RWPE2 (cell line): Measurements from ENCODE around the gene TYW5.
"Not testable (repeated sequence)": the region's sequence is repeated elsewhere in the genome, so short reads cannot be mapped to it uniquely, and the experiment has no call there.

Experiments
- ATAC-seq: fragments of 200-7000 bp; cut with Tn5 transposase; 3 replicates; pipeline ENCODE4 v1.9.1; 2021; ENCODE audit warnings: low read depth
- DNase-seq: peaks from one replicate; pipeline ENCODE4 v3.0.0-alpha.2; 2020; ENCODE audit warnings: low spot score
- H3K27ac ChIP-seq: fragments of 450-650 bp; 2 replicates; pipeline ENCODE4 v1.5.1; 2017; ENCODE audit warnings: mild to moderate bottlenecking; ENCODE audit not compliant: poor library complexity, severe bottlenecking
- H3K27me3 ChIP-seq: fragments of 250-450 bp; sonication (Bioruptor Pico); 2 replicates; pipeline ENCODE4 v1.5.1; 2021; ENCODE audit warnings: mild to moderate bottlenecking, moderate library complexity; ENCODE audit not compliant: insufficient read depth, poor library complexity, severe bottlenecking
- H3K36me3 ChIP-seq: fragments of 250-450 bp; sonication (Bioruptor Pico); 2 replicates; pipeline ENCODE4 v1.5.1; 2020; ENCODE audit warnings: low read depth, mild to moderate bottlenecking, moderate library complexity
- H3K4me1 ChIP-seq: fragments of 250-450 bp; sonication (Bioruptor Pico); 2 replicates; pipeline ENCODE4 v1.5.1; 2021; ENCODE audit warnings: mild to moderate bottlenecking, moderate library complexity; ENCODE audit not compliant: insufficient read depth, poor library complexity, severe bottlenecking
- H3K4me3 ChIP-seq: fragments of 250-450 bp; sonication (Bioruptor Pico); 2 replicates; pipeline ENCODE4 v1.5.1; 2021; ENCODE audit warnings: mild to moderate bottlenecking, moderate library complexity; ENCODE audit not compliant: severe bottlenecking
- H3K9me3 ChIP-seq: fragments of 250-450 bp; sonication (Bioruptor Pico); 2 replicates; pipeline ENCODE4 v1.5.1; 2021; ENCODE audit warnings: mild to moderate bottlenecking, moderate library complexity; ENCODE audit not compliant: severe bottlenecking
- TF ChIP-seq, protein P1 (sequence below): fragments of 450-650 bp; IDR thresholded peaks from one replicate; pipeline ENCODE4 v1.5.1; 2017; ENCODE audit warnings: mild to moderate bottlenecking, moderate library complexity; ENCODE audit not compliant: poor library complexity, severe bottlenecking

TYW5 gene

DNA sequence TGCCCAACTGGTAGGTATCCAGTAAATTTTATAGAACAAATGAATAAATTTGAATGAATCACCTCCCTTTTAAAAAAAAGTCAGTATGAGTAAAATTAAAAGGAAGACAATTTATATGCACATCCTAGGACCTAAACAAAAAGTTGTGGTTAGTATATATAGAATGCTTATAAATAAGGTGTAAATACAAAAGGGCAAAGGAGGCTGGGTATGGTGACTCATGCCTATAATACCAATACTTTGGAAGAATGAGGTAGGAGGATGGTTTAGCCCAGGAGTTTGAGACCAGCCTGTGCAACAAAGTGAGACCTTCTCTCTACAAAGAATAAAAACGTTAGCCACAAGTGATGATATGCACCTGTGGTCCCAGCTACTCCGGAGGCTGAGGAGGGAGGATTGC lies 31.4 kb downstream of the TYW5 start:
- H3K27ac ChIP-seq, result no peak overlapping the region
- H3K4me3 ChIP-seq, result no peak overlapping the region
- ATAC-seq (0 out of 3 replicates have a peak, but pooled peaks have one; percentile 33), DNase-seq (no peak)
- H3K36me3 ChIP-seq, result peaks cover 50% of the 10 kb centered on the region
- H3K4me1 ChIP-seq, result peaks cover 3% of the 10 kb centered on the region
- H3K9me3 ChIP-seq, result no peaks in the 10 kb centered on the region
- TF ChIP-seq, protein P1, sequence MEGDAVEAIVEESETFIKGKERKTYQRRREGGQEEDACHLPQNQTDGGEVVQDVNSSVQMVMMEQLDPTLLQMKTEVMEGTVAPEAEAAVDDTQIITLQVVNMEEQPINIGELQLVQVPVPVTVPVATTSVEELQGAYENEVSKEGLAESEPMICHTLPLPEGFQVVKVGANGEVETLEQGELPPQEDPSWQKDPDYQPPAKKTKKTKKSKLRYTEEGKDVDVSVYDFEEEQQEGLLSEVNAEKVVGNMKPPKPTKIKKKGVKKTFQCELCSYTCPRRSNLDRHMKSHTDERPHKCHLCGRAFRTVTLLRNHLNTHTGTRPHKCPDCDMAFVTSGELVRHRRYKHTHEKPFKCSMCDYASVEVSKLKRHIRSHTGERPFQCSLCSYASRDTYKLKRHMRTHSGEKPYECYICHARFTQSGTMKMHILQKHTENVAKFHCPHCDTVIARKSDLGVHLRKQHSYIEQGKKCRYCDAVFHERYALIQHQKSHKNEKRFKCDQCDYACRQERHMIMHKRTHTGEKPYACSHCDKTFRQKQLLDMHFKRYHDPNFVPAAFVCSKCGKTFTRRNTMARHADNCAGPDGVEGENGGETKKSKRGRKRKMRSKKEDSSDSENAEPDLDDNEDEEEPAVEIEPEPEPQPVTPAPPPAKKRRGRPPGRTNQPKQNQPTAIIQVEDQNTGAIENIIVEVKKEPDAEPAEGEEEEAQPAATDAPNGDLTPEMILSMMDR, result no peak
- no peaks in the 10 kb centered on the region for H3K27me3 ChIP-seq

DNA sequence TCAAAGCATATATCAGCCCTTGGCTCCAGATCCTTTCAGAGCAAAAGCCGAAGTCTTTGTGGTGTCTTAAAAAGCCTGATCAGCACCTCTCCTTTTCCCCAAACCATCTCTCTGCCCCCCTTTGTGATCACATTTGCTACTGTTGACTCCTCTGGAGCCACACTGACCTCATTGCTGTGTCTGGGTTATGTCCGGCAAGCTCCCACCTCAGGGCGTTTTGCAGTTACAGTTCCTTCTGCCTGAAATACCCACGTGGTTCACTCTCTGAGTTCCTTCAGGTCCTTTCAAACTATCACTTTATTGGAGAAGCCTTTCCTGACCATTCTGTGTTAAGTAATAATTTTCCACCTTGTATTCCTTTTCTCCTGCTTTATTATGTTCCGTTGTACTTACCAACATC lies 32.4 kb downstream of the TYW5 start:
- H3K4me3 ChIP-seq, result no peak overlapping the region
- peaks cover 3% of the 10 kb centered on the region for H3K4me1 ChIP-seq
- DNase-seq (no peak), ATAC-seq (no peak; the same call in 2 of the 3 replicates)
- TF ChIP-seq, protein P1, result no peak
- no peaks in the 10 kb centered on the region for H3K27me3 ChIP-seq
- no peaks in the 10 kb centered on the region for H3K9me3 ChIP-seq
- H3K27ac ChIP-seq, result no peak overlapping the region
- peaks cover 55% of the 10 kb centered on the region for H3K36me3 ChIP-seq

DNA sequence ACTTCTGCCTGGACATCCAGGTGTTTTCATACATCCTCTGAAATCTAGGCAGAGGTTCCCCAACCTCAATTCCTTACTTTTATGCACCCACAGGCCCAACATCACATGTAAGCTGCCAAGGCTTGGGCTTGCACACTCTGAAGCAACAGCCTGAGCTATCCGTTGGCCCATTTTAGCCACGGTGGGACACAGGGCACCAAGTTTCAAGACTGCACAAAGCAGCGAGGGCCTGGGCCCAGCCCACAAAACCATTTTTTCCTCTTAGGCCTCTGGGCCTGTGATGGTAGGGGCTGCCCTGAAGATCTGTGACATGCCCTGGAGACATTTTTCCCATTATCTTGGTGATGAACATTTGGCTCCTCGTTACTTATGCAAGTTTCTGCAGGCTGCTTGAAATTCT lies 38.3 kb downstream of the TYW5 start:
- peaks cover 58% of the 10 kb centered on the region for H3K36me3 ChIP-seq
- no peak overlapping the region for H3K4me3 ChIP-seq
- ATAC-seq (no peak), DNase-seq (no peak)
- TF ChIP-seq, protein P1, result no peak
- H3K4me1 ChIP-seq, result peaks cover 15% of the 10 kb centered on the region
- H3K9me3 ChIP-seq, result peaks cover 6% of the 10 kb centered on the region
- H3K27ac ChIP-seq, result no peak overlapping the region
- H3K27me3 ChIP-seq, result no peaks in the 10 kb centered on the region

DNA sequence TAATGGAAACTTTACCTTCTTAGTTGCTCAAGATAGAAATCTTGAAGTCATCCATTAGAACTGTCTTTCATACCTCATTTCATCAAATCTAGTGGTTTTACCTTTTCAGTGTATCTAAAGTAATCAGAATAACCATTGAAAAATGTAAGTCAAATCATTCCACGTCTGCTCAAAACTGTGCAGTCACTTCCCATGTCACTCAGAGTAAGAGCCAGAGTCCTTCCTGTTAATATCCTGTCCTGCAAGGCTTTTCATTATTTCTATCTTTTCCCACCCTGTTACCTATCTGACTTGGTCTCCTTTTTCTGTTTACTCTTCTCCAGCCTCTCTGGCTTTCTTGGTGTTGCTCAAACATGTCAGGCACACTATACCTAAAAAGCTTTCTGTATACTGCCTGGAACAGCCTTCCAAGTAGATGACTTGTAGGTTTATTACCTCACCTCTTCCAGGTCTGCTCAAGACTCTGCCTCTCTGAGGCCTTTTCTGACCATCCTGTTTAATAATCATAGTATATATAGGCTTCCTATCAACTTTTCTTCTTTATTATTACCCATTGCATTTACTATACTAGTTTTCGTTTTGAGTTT lies 40.8 kb downstream of the TYW5 start:
- H3K9me3 ChIP-seq, result peaks cover 6% of the 10 kb centered on the region
- TF ChIP-seq, protein P1, result no peak
- ATAC-seq, result no peak
- H3K27me3 ChIP-seq, result no peaks in the 10 kb centered on the region
- no peak overlapping the region for H3K4me3 ChIP-seq
- peaks cover 15% of the 10 kb centered on the region for H3K4me1 ChIP-seq
- DNase-seq, result no peak
- H3K36me3 ChIP-seq, result peaks cover 53% of the 10 kb centered on the region
- no peak overlapping the region for H3K27ac ChIP-seq

DNA sequence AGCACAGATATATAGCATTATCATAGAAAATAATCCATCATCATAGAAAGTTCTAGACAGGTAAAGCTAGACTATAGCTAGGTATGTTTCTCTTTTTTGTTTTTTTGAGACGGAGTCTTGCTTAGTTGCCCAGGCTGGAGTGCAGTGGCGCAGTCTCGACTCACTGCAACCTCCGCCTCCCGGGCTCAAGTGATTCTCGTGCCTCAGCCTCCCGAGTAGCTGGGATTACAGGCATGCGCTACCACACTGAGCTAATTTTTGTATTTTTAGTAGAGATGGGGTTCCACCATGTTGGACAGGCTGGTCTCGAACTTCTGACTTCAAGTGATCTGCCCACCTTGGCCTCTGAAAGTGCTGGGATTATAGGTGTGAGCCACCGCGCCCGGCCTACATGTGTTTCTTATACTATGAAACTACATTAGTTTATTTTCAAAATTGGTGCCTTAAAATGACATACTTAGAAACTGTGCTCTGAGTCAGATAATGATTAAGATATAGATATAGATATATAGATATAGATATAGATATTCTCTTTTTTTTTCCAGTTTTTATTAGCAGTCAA lies 42.7 kb downstream of the TYW5 start:
- H3K9me3 ChIP-seq, H3K27me3 ChIP-seq, ATAC-seq, DNase-seq: not testable (repeated sequence)
- peak overlapping the region; percentile 69 for H3K27ac ChIP-seq
- peak overlapping the region; percentile 54 for H3K4me3 ChIP-seq
- peaks cover 35% of the 10 kb centered on the region for H3K36me3 ChIP-seq
- H3K4me1 ChIP-seq, result peaks cover 15% of the 10 kb centered on the region
